Stimulated activated CD4-positive, alpha-beta T cell treated with anti-CD3 and anti-CD28 coated beads, TNF-alpha, amount 100 ng/mL, for 1 hour (primary cell): ENCODE measurements around the gene PBX3.

Source experiments
- DNase-seq, 3 donors: peaks; one replicate each; pipeline ENCODE4 v3.0.0-alpha.2; 2020; ENCODE audit warnings: low read depth in 3 of 3, low spot score in 1 of 3

PBX3 gene

DNA sequence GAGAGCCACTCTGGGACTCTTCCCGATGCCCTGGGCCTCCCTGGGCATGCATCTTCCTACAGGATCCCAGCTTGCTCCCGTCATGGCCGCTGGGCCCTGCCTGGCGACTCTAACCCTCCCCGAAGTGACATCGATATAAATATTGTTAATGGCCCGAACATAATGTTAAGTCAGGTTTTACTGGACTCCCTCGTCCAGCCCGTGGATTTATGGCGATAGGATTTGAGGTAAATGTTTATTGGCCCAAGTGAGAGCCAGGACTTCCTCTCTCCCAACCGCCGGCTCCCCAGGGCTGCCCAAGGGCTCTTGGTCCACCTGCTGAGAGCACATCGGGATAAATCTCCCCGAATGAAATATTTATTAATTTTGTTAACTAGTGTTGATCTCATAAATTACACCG lies 246.3 kb downstream of the PBX3 start:
- DNase-seq, result no peak

DNA sequence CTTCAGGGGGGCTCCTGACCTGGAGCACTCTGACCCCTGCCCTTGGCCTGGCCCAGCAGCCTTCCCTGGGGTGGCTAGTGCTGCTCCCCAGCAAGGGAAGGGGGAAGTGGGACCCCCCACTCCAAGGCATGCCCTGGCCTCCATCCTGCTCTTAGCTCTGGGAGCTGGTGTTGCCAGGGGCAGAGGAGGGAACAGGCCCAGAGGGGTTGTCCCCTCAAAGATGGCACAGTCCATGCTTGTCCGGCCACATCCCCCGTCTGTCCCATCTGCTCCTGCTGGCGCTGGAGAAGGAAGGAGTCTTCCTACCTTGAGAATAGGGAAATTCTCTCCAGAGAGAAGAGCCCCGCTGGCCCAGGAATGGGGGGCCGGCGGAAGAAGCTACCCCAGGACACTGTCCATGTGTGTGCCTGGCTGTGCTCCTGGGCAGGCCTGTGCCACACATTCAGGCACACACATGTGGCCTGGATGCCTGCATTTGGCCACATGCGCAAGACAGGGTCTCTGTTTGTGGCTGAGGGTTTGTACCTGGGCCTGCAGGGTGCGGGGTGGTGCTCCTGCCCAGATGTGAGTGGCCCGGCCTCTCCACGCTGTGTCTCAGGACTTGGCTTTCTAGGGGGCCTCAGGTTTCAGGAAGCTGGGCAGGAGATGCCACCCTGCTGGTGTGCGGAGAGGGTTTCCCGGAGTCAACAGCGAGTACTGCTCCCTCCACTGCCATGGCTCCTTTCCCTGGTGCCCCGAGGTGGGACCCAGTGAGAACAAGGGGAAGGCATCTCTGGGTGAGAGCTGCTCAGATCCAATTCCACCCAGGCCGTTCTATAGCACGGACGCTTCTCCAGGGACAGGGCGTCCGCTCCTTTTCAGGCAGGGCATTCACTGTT lies 247.1 kb downstream of the PBX3 start:
- DNase-seq, result no peak

GRCh38 chr9:125995006-125995405 lies 247.8 kb downstream of the PBX3 start:
- DNase-seq, result no peak

- no peak for DNase-seq
Measured at GRCh38 chr9:125995706-125996105, 248.5 kb downstream of the PBX3 start.

- DNase-seq, result no peak
Measured at GRCh38 chr9:125996791-125997190, 249.6 kb downstream of the PBX3 start.

GRCh38 chr9:125997196-125997823 lies 250.1 kb downstream of the PBX3 start:
- DNase-seq, result no peak

DNA sequence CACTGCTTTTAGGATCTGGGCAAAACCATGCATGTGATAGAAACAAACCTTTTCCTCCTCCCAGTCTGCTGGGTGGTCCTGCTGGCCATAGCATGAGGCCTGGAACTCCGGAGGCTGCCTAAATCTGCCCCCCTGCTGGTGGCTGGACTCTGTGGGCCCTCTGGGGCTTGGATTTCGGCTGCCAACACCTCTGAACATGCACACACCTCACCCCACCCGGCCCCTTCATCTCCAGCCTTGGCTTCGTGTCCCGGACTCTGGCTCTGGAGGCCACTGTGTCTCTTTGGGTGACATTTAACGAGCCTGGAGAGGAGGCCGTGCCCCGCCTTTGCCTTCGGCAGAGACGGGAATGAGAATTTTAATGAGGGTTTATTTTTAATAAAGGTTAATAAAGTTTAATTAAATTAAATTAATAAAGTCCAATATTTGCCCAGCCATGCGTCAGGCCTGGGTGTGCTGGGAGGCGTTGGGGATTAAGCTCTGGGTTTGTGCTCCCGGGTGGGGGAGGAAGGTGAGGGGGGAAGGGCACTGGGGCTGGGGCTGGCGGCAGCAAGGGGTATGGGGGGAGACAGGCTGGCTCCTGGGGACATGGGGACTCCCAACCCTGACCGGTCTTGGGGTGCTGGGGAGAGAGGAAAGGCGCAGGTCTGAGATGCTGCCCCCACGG lies 251.8 kb downstream of the PBX3 start:
- no peak for DNase-seq

- DNase-seq, result no peak
Measured at GRCh38 chr9:125999504-125999881, 252.3 kb downstream of the PBX3 start.

DNA sequence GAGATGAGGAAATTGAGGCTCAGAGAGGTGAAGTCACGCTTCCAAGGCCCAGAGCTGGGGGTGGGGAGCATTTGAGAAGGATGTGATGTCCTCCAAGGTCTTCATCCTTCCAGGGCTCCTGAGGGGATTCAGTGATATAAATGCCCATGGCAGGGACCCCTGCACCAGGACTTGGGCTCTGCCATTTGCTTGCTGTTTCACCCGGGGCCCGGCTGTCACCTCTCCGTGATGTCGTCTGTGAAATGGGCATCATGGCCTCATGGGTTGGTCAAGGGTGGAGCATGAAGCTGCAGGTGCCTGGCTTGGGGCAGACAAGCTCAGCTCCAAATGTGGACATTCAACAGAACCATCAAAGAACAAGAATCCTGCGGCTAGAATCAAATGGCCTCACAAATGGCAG lies 253.1 kb downstream of the PBX3 start:
- DNase-seq, result no peak

- no peak for DNase-seq
Measured at GRCh38 chr9:126000731-126001580, 253.8 kb downstream of the PBX3 start.

DNA sequence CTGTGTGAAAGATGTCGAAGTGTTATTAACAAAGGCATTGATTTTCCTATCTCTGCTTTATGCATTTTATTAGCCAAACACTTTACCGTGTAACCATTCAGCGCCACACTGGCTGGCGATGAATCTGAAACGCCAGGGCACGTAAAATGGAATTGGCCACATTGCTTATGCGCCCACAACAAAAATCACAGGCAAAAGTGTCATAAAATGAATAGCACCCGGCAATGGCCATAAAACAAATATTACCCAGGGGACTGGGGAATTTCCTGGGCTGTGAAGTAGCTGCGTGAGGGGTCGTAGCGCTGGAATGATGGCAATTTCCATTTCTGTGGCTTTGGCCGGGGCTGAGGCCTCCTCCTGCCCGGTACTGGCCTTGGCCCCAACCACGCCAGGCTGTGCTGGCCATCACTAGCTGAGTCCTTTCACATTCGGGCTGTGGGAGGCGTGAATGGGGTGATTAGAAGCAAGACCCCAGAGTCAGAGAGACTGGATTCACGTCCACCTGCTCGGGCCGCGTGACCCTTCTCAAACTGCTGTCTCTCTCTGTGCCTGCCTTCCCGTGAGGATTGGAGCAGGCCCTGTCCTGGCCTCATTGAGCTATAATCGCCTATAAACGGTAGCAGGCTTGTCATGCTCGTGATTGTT lies 254.5 kb downstream of the PBX3 start:
- DNase-seq, result no peak

GRCh38 chr9:126002476-126003350 lies 255.5 kb downstream of the PBX3 start:
- DNase-seq, result no peak

- DNase-seq, result no peak
Measured at GRCh38 chr9:126009047-126009446, 261.9 kb downstream of the PBX3 start.

DNA sequence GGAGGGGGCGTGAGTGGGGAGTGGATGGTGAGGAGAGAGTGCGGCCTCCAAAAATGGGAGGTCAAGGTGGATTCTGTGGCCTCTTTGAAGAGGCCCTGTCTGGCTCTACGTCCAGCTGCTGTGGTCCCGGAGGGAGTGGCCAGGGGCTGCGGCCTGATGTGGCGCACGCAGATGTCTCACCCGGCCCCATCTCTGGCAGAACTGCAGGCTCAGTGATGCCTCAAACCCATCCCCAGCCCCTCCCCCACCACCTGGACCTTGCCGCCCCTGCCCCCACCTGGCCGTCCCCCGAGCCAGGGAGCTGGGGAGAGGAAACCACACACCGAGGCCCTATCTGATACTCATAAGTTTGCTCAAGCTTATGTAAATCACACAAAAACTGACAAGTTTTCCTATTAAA lies 267.6 kb downstream of the PBX3 start:
- DNase-seq, result no peak

DNA sequence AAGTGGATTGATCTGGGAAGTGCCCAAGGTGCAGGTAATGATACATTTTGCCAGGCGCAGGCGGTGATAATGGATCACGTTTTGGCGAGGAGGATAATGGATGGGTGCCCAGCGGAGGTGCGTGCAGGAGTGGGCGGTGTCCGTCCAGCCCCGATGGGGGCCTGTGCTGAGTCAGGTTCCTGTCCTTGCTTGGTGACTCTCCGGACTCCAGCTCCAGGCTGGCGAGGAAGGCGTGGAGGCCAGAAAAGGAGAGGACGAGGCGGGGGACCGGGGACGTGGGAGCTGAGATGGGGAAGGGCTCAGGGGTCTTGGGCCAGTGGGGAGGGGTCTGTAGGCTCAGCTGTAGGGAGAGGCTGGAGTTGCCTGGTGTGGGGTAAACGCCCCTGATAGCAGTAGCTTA lies 268.3 kb downstream of the PBX3 start:
- no peak for DNase-seq

- no peak for DNase-seq
Measured at GRCh38 chr9:126016579-126017290, 269.6 kb downstream of the PBX3 start.
